Caki2 (cell line): ENCODE data around the gene IFT122. TPM values are rescaled to one million over a fixed set of nuclear protein-coding genes. Genes with fewer than 3 reads are reported as not detected.

Source experiments
- DNase-seq: peaks from one replicate; pipeline ENCODE4 v3.0.0-alpha.2; 2015; ENCODE audit warnings: low read depth
- in situ Hi-C: cut with HindIII; loops from 2 replicates; pipeline ENCODE4 v1.10.0; 2016; ENCODE audit warnings: low sequenced_read_pairs, low pct_unique_long_range_greater_than_20kb, mixed read lengths
- total RNA-seq: library from RNA; depleted of rRNA; stranded (reverse); fragments of >200 nt; shearing (Covaris generic); gene quantifications from 2 replicates; pipeline ENCODE4 v1.2.3, GENCODE V29; 2014; ENCODE audit warnings: low replicate concordance

The IFT122 gene
- total RNA-seq, 1 experiment from 2014 or later, result 23.4 TPM

DNA sequence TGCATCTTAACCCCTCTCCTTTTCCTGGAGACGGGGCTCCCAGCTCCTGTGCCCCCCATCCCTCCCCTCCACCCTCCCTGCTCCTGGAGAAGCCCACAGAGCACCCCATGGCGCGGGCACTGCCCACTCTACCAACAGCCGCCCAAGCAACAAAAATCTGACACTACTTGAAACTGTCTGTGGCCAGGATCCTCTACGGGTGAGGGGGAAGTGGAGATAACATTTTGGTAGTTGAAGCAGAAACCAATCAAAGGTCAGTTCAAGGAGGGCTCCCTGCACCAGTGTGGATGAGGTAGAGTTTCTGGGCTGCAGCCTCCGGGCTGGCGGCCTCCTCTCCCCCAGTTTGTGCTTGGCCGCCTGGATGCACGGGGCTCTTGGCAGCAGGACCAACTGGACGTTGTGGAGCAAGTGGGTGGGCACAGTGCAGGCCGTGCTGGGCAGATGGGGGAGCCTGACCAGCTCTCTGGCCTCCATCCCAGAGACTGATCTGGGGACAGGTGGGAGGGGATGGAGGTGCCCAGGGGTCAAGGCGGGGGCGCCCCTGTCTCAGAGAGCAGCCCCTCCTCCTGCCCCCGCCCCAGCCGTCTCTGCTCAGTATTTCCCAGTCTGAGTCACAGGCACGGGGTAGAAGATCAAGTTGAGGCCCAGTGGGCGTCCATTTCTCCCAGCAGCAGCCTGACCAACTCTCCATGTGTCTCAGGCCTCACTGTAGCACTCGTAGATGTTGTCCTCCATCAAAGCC lies 115.8 kb downstream of the IFT122 start:
- in situ Hi-C loops, result no loop called here
- no peak for DNase-seq

DNA sequence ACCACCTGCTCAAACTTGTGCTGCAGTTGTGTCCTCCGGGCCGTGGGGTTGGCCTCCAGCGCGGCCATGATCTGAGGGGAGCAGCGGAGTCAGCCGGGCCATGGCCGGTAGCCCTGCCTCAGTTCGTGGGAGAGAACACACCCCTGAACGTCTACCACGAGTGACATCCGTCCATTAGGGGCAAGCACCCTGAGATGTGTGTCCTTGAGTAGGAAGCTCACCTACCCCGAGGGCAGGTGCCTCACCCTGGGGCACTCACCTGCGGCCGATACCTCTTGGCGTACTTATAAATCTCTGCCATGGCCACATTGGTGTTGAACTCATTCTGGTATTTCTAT lies 116.3 kb downstream of the IFT122 start:
- no peak for DNase-seq
- in situ Hi-C loops, result no loop called here

DNA sequence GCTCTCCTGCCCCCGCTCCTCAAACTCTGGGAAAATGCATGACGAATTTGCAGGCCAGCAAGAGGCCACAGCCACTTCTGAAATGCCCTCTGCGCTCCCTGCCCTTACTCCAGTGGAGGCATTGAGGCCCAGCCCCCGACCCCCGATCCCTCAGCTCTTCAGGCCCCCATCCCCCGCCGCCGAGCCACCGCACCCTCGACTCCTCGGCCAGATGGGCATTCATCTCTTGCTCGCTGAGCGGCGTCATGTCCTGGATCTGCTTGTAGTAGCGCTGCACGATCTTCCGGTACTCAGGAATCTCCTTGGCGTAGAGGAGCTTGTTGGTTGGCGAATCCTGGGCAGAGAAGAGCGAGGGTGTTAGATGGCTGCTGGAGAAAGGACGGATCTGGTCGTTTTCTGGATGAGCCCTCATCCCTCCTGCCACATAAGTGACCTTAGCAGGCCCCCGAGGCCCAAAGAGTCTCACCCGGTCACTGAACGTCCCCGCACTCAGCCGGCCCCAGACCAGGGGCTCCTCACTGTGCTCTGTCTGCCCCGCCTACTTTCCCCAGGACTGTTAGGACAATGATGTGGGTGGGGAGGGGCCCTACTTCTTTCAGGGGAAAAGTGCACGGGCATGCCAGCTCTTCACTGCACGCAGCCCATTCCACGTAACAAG lies 117.0 kb downstream of the IFT122 start:
- DNase-seq, result no peak
- in situ Hi-C loops, result no loop called here

DNA sequence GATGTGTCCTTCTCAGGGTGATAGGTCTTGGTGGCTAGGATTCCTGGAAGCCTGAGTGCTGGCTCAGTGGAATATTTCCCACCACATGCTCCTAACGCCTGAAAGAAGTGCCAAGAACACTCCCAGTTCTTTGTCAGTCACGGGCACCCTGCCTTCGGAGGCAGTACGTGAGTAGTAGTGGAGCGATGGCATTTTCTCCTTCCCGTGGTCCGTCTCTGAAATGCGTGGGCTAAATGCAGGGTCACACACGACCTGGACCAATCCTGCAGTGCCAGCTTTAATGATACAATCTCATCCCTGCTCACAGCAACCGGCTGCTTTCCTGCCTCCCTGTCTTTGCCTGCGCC lies 117.5 kb downstream of the IFT122 start:
- DNase-seq, result no peak
- in situ Hi-C loops, result no loop called here

DNA sequence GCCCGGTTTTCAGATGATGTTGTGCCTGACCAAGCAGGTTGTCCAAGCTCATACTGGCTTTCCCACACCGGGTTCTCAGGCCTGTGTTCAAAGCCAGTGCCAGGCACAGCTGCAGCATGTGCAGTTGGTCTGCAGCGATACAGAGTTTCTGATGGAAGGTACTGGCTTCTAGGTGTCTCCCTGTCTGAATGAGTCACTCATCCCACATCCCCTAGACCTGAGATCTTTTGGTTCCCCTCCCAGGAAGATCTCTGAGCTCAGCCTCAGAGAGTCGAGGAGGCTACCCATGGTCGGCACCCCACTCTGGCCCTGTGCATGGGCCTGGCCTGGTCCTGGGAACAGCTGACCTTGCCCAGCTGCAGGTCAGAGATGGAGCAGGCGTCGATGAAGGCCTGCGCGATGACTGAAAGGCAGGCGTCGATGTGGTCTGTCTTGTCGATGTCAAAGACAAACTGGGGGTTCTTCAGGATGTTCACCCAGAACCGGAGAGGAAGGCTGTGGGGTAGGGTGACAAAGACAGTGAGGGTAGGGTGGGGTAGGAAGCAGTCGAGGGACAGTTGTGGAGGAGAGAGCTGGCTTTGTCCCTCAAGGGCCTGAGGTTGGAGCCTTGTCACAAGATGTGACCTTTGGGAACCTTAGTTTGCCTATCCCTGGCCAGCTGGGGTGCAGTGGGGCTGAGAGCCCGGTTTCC lies 118.2 kb downstream of the IFT122 start:
- in situ Hi-C loops, result no loop called here
- no peak for DNase-seq

DNA sequence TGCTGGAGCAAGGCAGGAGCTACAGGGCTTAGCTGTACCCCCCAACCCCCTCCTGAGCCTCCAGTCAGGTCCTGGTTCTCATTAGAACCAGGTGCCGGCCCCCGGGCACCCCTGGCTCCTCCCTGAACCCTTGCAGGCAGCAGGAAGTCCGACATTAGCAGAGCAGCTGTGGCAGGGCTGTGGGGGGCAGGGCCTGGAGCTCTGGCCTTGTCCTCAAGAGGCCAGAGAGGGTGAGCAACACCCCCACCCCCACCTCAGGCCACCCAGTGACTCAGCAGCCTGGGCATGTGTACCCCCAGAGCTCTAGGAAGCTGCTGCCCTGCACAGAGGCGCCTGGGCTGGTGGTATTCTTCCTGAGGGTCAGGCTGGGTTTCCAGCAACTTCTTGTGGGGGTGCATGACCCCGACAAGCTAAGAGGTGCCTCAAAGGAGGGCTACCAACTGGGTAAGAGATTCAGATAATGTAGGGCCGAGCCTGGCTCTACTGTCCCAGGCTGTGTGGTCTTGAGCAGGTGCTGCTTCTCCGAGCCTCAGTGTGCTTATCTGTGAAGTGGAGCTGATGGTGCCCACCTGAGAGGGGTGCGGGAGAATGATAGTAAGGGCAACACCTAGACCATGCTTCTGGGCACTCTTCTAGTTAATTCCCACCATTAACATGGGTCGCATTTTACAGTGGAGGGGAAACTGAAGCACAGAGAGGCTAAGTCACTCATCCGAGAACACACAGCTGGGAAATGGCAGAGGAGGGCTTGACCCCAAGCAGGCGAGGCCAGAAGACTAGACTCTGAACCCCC lies 118.9 kb downstream of the IFT122 start:
- no peak for DNase-seq
- in situ Hi-C loops, result no loop called here

DNA sequence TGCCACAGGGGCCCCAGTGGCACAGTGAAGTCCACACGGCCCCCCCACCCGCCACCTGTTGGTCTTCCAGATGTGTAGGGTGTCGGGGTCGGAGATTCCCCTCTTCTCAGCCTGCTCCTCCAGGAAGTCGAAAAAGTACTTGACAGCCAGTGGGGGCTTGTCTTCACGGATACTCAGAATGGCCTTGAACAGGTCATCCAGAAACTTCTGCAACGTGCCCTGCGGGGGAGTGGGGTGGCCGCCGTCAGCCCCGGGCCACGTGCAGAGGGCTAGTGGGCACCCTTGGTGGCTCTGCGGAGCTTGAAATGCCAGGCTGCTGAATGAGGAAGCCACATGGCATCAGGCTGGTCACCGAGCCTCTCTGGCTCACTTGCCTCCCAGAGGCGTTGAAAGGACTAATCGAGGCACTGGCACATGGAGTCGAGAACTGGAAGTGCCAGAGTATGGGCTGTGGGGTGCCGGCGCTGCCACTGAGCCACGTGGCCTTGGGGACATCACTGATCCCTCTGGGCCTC lies 119.6 kb downstream of the IFT122 start:
- no peak for DNase-seq
- in situ Hi-C loops, result no loop called here

DNA sequence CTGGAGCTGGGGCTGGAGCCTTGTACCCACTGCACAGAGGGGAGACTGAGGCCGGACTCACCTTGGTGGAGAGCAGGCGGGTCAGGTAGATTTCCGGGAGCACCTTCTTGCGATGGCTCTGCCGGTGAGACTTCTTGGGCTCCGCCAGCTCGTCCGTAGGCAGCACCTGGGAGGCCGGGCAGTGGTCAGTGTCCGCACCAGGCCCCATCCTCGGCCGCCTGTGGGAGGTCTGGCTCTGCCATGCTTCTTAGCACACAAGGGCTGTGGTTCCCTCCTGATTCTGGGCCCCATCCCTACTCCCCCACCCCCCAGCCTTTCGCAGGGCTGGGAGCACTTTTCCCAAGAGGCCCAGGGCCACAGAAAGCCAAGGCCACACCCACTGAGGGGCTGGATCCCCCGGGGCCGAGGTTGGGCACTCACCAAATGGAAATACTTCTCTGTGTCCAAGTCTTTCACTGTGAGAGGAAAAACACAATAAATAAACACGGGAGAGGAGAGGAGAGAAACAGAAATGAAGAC lies 120.3 kb downstream of the IFT122 start:
- no peak for DNase-seq
- in situ Hi-C loops, result no loop called here

DNA sequence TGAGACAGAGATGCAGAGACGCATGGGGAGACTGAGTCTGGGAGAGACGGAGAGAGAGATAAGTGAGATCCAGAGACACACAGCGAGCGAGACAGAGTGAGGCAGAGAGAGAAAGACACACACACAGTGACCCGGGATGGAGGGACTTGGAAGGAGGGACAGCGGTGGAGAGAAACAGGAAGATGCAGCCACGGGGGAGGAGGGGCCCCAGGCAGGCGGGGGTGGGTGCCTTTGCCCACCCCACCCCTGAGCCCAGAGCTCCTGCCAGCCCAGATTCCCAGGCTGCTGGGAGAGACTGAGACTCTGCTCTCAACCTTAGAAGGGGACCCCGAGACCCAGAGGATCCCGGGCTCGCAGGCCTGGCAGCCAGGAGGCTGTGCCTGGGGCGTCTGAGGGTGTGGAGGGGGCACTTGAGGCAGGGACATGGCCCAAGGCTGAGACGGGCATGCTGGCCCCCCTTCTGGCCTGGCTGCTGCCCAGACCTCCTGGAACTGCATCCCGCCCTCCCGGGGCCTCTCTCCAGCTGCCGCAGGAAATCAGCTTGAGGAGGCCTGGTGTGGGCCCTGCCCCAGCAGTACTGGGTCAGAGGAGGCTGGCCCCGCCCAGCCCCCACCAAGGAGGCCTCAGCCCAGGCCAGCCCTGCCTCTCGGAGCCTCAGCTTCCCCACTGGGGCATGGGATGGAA lies 121.0 kb downstream of the IFT122 start:
- DNase-seq, result no peak
- in situ Hi-C loops, result no loop called here

DNA sequence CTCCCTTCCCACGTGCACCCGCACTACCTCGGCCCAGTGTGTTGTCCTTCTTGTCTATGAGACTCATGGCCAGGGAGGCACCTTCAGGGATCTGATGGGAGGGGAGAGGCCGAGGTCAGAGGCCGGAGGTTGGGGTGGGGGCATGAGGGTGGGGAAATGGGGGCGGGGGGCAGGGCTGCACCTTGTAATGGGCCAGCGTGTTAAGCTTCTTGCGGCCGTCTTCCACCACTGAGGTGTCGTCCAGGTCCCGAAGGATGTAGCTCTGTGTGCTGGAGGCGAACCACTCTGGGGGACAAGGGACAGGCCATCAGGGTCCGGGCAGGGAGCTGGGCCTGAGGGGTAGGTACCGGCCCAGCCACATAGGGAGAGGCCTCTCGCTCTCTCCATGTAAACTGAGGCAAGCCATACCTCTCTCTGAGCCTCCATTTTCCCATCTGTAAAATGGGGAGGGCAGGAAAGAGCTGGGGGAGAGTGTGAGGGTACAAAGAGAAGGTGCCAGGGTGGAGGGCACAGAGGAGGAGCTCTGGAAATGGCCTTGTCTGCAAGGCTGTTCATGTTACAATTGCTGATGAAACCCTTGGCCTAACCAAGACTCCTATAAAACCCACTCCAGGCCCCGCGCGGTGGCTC lies 121.7 kb downstream of the IFT122 start:
- in situ Hi-C loops, result no loop called here

DNA sequence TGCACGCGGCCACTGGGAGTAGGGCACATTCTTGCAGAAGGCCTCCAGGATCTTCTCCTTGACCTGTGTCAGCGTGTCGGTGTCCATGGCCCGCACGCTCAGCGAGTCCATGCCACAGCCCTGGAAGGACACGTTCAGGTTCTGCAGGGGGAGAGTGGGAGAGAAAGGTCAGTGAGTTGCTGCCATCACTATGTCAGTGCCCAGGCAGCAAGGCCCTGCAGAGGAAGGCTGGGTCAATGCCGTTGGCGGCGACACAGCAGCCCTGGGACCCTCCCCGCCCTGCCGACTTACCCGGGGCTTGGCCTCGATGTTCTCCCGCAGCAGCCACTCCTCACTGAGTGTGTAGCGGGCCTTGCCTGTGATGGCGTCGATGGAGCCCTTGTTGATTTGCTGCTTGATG lies 122.8 kb downstream of the IFT122 start:
- DNase-seq, result no peak
- in situ Hi-C loops, result no loop called here

More for the DNA sequence above, 121.7 kb downstream of the IFT122 start:
- no peak for DNase-seq

DNA sequence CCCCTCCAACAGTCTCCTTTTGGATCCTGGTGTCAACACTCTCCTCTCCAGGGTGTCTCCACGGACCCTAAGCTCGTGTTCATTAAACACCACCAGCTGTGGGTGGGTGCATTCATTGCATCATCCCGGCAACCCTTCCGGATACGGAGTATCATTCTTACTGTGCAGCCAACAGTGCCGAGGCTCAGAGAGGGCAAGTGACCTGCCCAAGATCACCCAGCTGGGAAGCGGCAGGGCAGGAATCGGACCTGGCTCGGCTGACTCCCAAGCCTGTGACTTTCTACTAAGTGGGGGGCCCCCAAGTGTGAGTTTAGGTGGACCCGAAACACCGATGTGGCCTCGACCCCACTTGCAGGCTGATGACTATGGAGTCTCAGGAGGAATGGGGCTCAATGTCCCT lies 123.3 kb downstream of the IFT122 start:
- in situ Hi-C loops, result no loop called here
- no peak for DNase-seq

DNA sequence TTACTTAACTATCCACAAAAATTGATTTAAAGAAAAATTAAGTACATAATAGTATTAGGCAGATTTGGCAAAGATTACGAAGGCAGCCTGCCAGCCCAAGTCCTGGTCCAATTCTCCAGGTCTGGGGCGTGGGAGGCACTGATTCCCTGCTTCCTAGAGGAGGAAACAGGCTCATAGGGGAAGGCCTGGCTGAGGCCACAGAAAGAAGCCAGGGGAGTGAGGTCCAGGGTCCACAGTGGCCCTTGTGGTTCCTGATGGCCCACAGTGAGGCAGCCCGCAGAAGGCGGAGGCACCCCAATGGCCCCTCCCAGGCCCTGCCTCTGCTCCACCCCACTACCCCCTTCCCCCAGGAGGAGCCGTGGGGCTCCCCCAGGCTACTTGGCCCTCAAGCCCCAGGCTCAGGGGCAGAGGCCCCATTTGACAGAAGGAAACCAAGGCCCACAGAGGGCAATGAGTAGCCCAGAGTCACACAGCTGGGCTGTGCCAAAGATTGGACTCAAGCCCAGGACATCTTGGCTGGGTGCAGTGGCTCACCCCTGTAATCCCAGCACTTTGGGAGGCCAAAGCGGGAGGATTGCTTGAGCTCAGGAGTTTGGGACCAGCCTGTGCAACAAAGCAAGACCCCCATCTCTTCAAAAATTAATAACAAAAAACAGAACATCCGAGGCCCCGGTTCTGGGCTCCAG lies 124.0 kb downstream of the IFT122 start:
- DNase-seq, result no peak
- in situ Hi-C loops, result no loop called here

DNA sequence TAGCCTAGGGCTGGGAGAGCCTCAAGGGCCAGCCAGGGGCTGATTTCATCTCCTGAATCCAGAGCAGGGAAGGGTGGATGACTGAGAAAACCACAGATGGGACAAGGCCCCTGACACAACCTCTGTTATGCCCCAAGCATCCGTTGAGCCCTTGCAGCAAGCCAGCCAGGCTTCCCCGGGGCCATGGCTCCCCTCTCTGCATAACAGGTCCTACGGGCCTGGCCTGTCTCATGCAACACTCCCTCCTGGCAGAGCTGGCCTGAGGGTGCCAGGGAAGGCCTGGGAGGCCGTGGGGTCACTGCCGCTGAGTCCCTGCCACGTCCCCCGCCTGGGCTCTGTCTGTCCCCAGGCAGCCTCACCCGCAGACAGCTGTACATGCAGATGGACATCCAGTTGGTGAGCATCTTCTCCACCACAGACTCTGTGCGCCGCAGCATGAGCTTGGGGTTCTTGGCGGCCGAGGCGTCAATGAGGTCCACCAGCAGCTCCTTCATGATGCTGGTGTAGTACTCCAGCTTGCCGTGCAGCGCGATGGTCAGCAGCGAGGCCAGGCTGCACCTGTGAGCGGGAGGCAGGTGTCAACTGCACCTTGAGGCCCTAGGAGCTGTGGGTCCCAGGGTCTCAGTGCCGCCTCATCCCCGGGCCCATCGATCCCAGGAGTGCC lies 125.1 kb downstream of the IFT122 start:
- no peak for DNase-seq
- in situ Hi-C loops, result no loop called here

DNA sequence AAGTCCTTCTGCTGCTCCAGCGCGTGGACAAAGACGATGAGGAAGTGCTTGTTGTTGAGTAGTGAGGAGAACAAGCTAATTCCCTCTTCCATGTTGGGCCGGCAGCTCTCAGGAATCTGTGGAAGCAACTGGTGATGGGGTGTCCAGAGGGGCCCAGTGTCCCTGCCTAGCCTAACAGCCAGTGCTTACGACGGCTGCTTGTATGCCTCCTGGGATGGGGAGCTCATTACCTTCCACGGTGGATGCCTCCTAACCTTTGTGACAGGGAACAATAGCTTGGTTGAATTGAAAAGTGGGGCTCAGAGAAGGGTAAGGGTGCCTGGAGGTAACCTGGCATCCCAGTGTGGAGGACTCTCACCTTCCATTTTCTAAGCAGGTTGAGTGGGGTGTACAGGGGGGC lies 125.9 kb downstream of the IFT122 start:
- no peak for DNase-seq
- in situ Hi-C loops, result no loop called here

DNA sequence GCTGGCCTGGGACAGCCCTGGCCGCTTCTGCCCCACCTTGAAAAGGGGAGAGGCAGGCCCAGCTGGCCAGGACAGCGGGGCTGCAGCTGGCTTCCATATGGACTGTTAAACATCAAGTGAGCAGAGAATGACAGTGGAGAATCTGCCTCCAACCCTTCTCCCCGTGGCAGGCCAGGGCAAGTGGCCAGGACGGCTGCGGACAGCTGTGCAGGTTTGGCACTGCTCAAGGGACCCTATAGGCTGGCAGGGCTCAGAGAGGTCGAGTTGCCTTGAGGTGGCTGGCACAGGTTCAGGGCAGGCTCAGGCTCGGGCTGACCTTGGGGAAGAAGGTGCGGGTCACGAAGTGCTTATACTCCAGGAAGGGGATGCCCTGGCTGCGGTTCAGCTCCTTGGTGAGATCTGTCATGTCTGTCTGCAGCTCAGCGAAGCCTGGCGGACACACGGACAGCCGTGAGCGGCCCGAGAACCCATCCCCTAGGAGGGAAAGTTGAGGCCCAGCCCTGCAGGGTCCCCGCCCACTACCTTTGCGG lies 127.2 kb downstream of the IFT122 start:
- in situ Hi-C loops, result no loop called here
- no peak for DNase-seq
